ENCODE results near the gene GAB1. TPM values are rescaled to one million over a fixed set of nuclear protein-coding genes. Genes with fewer than 3 reads are reported as not detected.

GAB1 gene
- total RNA-seq, 1 experiment from 2014 or later: 29.4 TPM

- no TSS peak for BruUV-seq (replicated peaks)
These were observed 47.3 kb upstream of the GAB1 start for GRCh38 chr4:143289370-143289769.

GRCh38 chr4:143291314-143291713 lies 45.4 kb upstream of the GAB1 start:
- H3K79me2 ChIP-seq (ENCODE audit: low read depth): no peaks in the 10 kb centered on the region
- H3K4me3 ChIP-seq: no peak overlapping the region
- no peak overlapping the region for H3K27ac ChIP-seq
- H3K9me3 ChIP-seq (ENCODE audit: insufficient read depth, low read depth): no peaks in the 10 kb centered on the region
- H3K4me2 ChIP-seq: peak overlapping the region; percentile 29
- H3K9me2 ChIP-seq (ENCODE audit: insufficient read depth): no peaks in the 10 kb centered on the region
- ChIA-PET POLR2A (ENCODE audit: unreplicated experiment) (no interaction called here), CTCF (no interaction called here)
- H3K36me3 ChIP-seq (ENCODE audit: low read depth): no peaks in the 10 kb centered on the region
- BruUV-seq (replicated peaks): no TSS peak
- no peak overlapping the region for H2AFZ ChIP-seq
- peaks cover 15% of the 10 kb centered on the region for H3K4me1 ChIP-seq (replicated peaks; ENCODE audit: insufficient read depth)
- H3K27me3 ChIP-seq (ENCODE audit: insufficient read depth, low read depth): no peaks in the 10 kb centered on the region
- intact Hi-C loops (cut with micrococcal nuclease; ENCODE audit: unreplicated experiment): no loop called here
- DNase-seq: no peak
- no peaks in the 10 kb centered on the region for H4K20me1 ChIP-seq (ENCODE audit: insufficient read depth)
- no peaks in the 10 kb centered on the region for H3F3A ChIP-seq (ENCODE audit: insufficient read depth, low read depth)
- TF ChIP-seq EZH2 (IDR thresholded peaks at IDR 0.05; ENCODE audit: low read depth) (no peak), CTCF (conservative IDR thresholded peaks at IDR 0.05) (no peak)

More at GRCh38 chr4:143289370-143289769, 47.3 kb upstream of the GAB1 start:
- ChIA-PET POLR2A (ENCODE audit: unreplicated experiment) (interaction anchor here (0.7 kb wide), 1 partner anchor 655 kb away, joined by 3 read pairs; no protein-coding TSS in a partner anchor), CTCF (no interaction called here)
- Histone ChIP-seq H3K4me1 (replicated peaks; ENCODE audit: insufficient read depth) (peaks cover 15% of the 10 kb centered on the region), H3K9me2 (ENCODE audit: insufficient read depth) (no peaks in the 10 kb centered on the region), H3K27ac (no peak overlapping the region), H2AFZ (no peak overlapping the region), H4K20me1 (ENCODE audit: insufficient read depth) (no peaks in the 10 kb centered on the region), H3K36me3 (ENCODE audit: low read depth) (no peaks in the 10 kb centered on the region), H3K9me3 (ENCODE audit: insufficient read depth, low read depth) (no peaks in the 10 kb centered on the region), H3K79me2 (ENCODE audit: low read depth) (no peaks in the 10 kb centered on the region), H3F3A (ENCODE audit: insufficient read depth, low read depth) (no peaks in the 10 kb centered on the region), H3K4me2 (no peak overlapping the region), H3K27me3 (ENCODE audit: insufficient read depth, low read depth) (no peaks in the 10 kb centered on the region), H3K4me3 (no peak overlapping the region)
- intact Hi-C loops (cut with micrococcal nuclease; ENCODE audit: unreplicated experiment): no loop called here
- DNase-seq: no peak
- TF ChIP-seq CTCF (conservative IDR thresholded peaks at IDR 0.05): no peak
- TF ChIP-seq EZH2 (IDR thresholded peaks at IDR 0.05; ENCODE audit: low read depth): no peak

GRCh38 chr4:143292858-143293257 lies 43.8 kb upstream of the GAB1 start:
- Histone ChIP-seq H3K27me3 (ENCODE audit: insufficient read depth, low read depth) (no peaks in the 10 kb centered on the region), H3K4me3 (no peak overlapping the region), H3K9me2 (ENCODE audit: insufficient read depth) (no peaks in the 10 kb centered on the region), H2AFZ (no peak overlapping the region), H3K27ac (no peak overlapping the region), H3K4me2 (no peak overlapping the region), H3K36me3 (ENCODE audit: low read depth) (no peaks in the 10 kb centered on the region), H3K79me2 (ENCODE audit: low read depth) (no peaks in the 10 kb centered on the region), H3F3A (ENCODE audit: insufficient read depth, low read depth) (no peaks in the 10 kb centered on the region), H4K20me1 (ENCODE audit: insufficient read depth) (no peaks in the 10 kb centered on the region), H3K9me3 (ENCODE audit: insufficient read depth, low read depth) (no peaks in the 10 kb centered on the region), H3K4me1 (replicated peaks; ENCODE audit: insufficient read depth) (peaks cover 7% of the 10 kb centered on the region; the same call in 1 of the 2 replicates)
- ChIA-PET POLR2A (ENCODE audit: unreplicated experiment) (no interaction called here), CTCF (no interaction called here)
- intact Hi-C loops (cut with micrococcal nuclease; ENCODE audit: unreplicated experiment): no loop called here
- DNase-seq: no peak
- no peak for TF ChIP-seq EZH2 (IDR thresholded peaks at IDR 0.05; ENCODE audit: low read depth)
- TF ChIP-seq CTCF (conservative IDR thresholded peaks at IDR 0.05): no peak
- no TSS peak for BruUV-seq (replicated peaks)

Measured in PC-9 (cell line).